GM12865 (cell line): ENCODE measurements around the gene DNAJC7.
"Not testable (repeated sequence)": the region's sequence is repeated elsewhere in the genome, so short reads cannot be mapped to it uniquely, and the experiment has no call there.

Experiments used
- DNase-seq: peaks from one replicate; pipeline ENCODE4 v3.0.0; 2010; ENCODE audit warnings: low read depth
- H3K4me3 ChIP-seq: 2 replicates; pipeline ENCODE4 v1.5.1; 2011; ENCODE audit warnings: mild to moderate bottlenecking, low read depth, low read length, control low read depth
- TF ChIP-seq, protein P1 (sequence below): IDR thresholded peaks from 2 replicates; pipeline ENCODE4 v1.5.1; 2011; ENCODE audit warnings: low read length, control low read depth, low read depth, inconsistent platforms; ENCODE audit not compliant: insufficient read depth; ENCODE audit errors: missing control alignments

Gene DNAJC7

GRCh38 chr17:42019509-42020404, 2.5 kb upstream of the DNAJC7 start, which contains the start of gene NKIRAS2:
TSS of gene NKIRAS2 (plus strand) at chr17:42020090. CDS start at chr17:42021578, 1,488 bp downstream.
- DNase-seq = peak; percentile 96
- TF ChIP-seq, protein P1, sequence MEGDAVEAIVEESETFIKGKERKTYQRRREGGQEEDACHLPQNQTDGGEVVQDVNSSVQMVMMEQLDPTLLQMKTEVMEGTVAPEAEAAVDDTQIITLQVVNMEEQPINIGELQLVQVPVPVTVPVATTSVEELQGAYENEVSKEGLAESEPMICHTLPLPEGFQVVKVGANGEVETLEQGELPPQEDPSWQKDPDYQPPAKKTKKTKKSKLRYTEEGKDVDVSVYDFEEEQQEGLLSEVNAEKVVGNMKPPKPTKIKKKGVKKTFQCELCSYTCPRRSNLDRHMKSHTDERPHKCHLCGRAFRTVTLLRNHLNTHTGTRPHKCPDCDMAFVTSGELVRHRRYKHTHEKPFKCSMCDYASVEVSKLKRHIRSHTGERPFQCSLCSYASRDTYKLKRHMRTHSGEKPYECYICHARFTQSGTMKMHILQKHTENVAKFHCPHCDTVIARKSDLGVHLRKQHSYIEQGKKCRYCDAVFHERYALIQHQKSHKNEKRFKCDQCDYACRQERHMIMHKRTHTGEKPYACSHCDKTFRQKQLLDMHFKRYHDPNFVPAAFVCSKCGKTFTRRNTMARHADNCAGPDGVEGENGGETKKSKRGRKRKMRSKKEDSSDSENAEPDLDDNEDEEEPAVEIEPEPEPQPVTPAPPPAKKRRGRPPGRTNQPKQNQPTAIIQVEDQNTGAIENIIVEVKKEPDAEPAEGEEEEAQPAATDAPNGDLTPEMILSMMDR = peak; percentile 90
- peak within 1 kb of the TSS; percentile 97 for H3K4me3 ChIP-seq

DNA sequence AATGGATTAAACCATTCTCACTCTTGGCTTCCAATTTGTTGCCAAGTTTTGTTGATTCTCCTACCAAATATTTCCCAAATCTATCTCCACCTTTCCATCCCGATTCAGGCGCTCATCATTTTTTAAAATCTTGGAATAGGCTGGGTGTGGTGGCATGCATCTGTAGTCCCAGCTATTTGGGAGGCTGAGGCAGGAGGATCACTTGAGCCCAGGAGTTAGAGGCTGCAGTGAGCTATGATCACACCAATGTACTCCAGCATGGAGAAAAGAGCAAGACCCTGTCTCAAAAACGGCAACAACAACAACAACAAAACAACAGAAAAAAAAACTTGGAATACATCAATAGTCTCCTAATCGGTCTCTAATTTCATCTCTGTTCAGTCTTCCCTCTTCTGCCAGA, 1.7 kb upstream of the DNAJC7 start:
- H3K4me3 ChIP-seq = no peak overlapping the region
- DNase-seq = no peak
- TF ChIP-seq, protein P1 = no peak

- no peak for DNase-seq
- peak overlapping the region; percentile 94 for H3K4me3 ChIP-seq
- TF ChIP-seq, protein P1 = no peak
Measured at GRCh38 chr17:42018339-42018738, 1.1 kb upstream of the DNAJC7 start.

- TF ChIP-seq, protein P1 = no peak
- DNase-seq = no peak
- H3K4me3 ChIP-seq = peak overlapping the region; percentile 94
Measured at GRCh38 chr17:42017866-42018200, 594 bp upstream of the DNAJC7 start.

DNA sequence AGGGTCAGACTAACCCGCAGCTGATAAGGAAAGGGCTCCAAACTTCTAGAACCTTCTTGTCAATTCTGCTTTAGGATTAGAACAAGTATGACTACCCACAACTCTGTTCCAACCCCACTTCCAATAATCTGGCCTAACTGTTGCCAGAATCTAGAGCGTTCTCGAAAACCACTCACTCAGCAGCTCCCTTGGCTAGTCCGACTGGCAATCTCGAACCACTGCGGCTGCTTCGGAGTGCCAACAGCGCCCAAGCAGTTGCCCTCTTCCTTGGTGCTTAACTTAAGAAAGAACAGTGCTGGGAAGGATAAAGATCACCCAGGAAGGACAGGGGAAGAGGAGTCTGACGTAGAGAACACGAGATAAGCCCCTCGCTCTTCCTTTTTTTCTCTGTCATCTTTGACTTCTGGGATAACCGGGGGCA, 818 bp downstream of the DNAJC7 start:
- TF ChIP-seq, protein P1 = no peak
- H3K4me3 ChIP-seq = peak overlapping the region; percentile 94
- peak; percentile 23 for DNase-seq

GRCh38 chr17:42013740-42014139, 3.5 kb downstream of the DNAJC7 start:
- H3K4me3 ChIP-seq, DNase-seq: not testable (repeated sequence)

GRCh38 chr17:42012363-42012762, 4.9 kb downstream of the DNAJC7 start:
- not testable (repeated sequence) for H3K4me3 ChIP-seq, DNase-seq

GRCh38 chr17:42010898-42011516, 6.2 kb downstream of the DNAJC7 start:
- TF ChIP-seq, protein P1 = no peak
- no peak overlapping the region for H3K4me3 ChIP-seq
- peak; percentile 27 for DNase-seq

DNA sequence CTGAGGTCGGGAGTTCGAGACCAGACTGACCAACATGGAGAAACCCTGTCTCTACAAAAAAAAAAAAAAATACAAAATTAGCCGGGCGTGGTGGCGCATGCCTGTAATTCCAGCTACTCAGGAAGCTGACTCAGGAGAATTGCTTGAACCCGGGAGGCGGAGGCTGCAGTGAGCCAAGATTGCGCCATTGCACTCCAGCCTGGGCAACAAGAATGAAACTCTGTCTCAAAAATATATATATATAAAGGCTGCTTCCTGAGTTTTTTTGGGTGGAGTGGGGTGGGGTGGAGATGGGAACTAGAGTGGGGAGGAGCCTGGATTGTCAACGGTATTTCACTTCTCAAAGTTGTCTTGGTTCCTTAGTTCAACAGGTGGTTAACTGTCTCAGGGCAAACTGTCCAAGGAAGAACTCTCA, 7.0 kb downstream of the DNAJC7 start:
- H3K4me3 ChIP-seq, DNase-seq: not testable (repeated sequence)
